ENCODE measurements around the gene MLPH.

MLPH gene

DNA sequence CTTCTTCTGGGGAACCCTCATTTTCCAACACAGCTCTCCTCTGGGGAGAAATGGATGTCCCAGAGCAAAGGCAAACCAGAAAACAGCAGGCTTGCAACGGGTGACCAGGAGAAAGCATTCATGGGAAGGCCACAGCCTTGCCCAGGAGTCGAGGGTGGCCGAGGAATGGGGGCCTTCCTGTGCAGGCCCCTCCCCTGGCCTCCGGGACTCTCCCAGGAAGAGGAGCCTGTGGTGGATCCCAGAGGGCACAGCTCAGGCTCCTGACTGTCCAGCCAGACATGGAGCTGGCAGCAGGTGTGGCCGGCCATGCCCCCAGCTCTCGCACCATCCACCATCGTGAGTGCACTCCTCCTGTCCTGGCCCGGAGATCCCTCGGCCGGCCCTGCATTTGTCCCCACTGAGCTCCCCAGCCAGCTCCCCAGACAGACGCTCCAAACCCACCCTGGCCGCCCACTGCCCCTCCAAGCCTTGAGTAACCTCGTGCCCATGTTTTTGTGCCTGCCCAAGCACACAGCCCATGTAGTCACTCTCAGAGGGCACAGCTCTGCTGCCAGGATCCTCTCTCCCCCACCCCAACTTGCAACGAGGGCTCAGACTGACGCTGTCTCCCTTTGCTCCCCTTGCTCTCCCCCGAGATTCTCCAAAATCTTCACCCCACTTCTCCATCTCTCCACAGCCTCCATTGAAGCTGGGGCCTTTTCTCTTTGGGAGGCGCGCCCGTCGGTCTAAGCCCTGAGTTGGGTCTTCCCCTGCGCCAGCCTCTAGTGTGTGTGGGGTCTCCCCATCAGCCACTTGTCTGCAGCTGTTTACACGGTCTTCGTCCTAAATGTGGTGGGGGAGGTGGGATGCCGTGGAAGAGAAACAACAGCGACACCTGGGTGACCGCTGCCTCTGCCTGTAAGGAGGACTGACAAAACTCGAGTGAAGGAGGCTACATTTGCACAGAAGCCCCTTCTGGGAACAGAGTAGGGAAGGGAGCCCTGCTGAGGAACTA lies 89.1 kb downstream of the MLPH start:
- TF ChIP-seq, protein P1, sequence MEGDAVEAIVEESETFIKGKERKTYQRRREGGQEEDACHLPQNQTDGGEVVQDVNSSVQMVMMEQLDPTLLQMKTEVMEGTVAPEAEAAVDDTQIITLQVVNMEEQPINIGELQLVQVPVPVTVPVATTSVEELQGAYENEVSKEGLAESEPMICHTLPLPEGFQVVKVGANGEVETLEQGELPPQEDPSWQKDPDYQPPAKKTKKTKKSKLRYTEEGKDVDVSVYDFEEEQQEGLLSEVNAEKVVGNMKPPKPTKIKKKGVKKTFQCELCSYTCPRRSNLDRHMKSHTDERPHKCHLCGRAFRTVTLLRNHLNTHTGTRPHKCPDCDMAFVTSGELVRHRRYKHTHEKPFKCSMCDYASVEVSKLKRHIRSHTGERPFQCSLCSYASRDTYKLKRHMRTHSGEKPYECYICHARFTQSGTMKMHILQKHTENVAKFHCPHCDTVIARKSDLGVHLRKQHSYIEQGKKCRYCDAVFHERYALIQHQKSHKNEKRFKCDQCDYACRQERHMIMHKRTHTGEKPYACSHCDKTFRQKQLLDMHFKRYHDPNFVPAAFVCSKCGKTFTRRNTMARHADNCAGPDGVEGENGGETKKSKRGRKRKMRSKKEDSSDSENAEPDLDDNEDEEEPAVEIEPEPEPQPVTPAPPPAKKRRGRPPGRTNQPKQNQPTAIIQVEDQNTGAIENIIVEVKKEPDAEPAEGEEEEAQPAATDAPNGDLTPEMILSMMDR (IDR thresholded peaks at IDR 0.05; ENCODE audit: low read depth, low read length): no peak
- no peak overlapping the region for H3K4me3 ChIP-seq (replicated peaks in 1 of 2; ENCODE audit: low read depth in 2 of 2, low read length in 2 of 2)
- no peak for DNase-seq (ENCODE audit: low read depth in 2 of 2)

DNA sequence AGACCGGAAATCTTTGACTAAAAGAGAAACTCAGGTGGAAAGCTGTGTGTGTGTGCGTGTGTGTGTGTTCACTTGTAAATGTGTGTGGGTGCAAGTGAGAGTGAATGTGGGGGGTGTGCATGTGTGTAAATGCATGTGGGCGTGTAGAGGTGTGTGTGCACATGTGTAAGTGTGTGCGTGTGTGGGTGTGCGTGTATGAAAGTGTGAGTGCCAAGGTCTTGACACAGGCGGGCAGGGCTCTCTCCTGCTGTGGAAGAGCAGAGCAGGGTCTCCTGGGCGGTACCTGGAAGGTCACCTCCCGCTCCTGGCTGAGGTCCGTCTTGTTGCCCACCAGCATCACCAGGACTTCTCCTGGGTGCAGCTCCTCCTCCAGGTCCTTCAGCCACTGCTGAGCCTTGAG lies 89.9 kb downstream of the MLPH start:
- H3K4me3 ChIP-seq (replicated peaks in 1 of 2; ENCODE audit: low read depth in 2 of 2, low read length in 2 of 2): no peak overlapping the region
- TF ChIP-seq, protein P1 (IDR thresholded peaks at IDR 0.05; ENCODE audit: low read depth, low read length): no peak
- no peak for DNase-seq (ENCODE audit: low read depth in 2 of 2)

DNA sequence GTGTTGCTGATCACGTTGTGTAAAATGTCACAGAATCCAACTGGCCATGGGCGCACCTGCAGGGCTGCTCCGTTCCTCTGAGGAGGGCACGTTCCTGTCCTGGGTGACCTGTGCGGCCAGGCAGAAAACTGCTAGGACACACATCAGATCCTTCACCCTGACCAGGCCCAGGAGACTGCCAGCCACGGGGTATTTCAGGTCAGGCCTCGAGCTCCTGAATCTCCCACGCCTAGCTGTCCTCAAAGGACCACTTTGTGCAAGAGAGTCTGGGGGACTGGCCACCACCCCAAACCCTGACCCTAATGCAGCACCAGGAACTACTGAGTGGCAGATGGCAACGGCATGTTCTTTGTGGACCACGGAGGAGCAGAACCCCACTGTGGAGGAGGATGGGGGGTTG lies 90.4 kb downstream of the MLPH start:
- no peak for DNase-seq (ENCODE audit: low read depth in 2 of 2)
- TF ChIP-seq, protein P1 (IDR thresholded peaks at IDR 0.05; ENCODE audit: low read depth, low read length): no peak
- H3K4me3 ChIP-seq (replicated peaks in 1 of 2; ENCODE audit: low read depth in 2 of 2, low read length in 2 of 2): no peak overlapping the region

DNA sequence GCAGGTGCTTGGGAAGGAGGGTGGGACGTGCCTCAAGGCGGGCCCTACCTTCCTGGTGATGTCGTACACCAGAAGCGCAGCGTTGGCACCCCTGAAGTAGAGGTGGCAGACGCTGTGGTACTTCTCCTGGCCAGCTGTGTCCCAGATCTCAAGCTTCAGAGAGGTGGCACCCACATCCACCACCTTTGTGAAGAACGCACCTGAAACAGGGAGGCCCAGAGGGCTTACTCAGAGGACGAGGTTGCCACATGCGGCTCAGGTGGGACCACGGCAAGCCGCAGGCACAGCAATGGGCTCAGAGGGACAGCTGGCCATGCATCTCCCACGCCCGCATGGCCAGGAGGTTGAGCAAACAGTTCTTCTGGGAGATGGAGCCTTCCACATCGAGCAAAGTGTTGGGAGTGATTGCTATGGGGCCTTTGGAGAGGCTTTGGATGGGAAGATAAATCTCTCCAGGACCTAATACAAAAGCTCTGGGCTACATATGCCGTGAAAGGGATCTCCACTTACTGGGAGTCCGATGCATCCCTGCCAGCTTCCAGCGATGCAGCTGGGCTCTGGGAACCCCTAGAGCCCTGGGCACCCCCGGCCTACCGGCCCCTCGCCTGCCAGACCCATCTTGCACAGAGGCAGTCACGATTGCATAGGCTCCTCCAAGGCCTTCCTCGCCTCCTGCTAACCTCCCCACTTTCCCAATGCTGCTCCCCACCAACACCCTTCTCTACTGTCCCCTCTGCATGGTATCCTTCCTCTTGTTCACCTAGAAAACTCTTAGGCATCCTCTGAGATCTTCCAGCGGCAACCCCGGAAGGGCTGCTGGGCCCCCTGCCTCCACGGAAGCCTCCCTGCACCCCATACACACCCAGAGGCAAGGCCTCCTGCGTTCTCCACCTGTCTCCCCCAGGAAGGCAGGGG lies 91.2 kb downstream of the MLPH start:
- H3K4me3 ChIP-seq (replicated peaks in 1 of 2; ENCODE audit: low read depth in 2 of 2, low read length in 2 of 2): no peak overlapping the region
- TF ChIP-seq, protein P1 (IDR thresholded peaks at IDR 0.05; ENCODE audit: low read depth, low read length): no peak
- DNase-seq (ENCODE audit: low read depth in 2 of 2): no peak

DNA sequence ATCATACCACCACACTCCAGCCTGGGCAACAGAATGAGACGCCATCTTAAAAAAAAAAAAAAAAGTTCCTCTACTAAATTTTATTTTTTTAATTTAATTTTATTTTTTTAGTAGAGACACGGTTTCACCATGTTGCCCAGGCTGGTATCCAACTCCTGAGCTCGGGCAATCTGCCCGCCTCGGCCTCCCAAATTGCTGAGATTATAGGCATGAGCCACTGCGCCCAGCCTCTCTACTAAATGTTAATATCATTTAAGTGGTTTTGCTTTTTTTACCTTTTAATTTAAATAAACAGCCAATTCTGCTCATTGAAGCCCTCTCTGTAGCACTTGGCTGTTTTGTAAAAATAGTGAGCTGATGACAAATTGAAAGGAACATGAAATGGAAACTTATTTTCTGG lies 94.3 kb downstream of the MLPH start:
- DNase-seq (ENCODE audit: low read depth in 2 of 2): no peak
- TF ChIP-seq, protein P1 (IDR thresholded peaks at IDR 0.05; ENCODE audit: low read depth, low read length): no peak
- H3K4me3 ChIP-seq (replicated peaks in 1 of 2; ENCODE audit: low read depth in 2 of 2, low read length in 2 of 2): no peak overlapping the region

DNA sequence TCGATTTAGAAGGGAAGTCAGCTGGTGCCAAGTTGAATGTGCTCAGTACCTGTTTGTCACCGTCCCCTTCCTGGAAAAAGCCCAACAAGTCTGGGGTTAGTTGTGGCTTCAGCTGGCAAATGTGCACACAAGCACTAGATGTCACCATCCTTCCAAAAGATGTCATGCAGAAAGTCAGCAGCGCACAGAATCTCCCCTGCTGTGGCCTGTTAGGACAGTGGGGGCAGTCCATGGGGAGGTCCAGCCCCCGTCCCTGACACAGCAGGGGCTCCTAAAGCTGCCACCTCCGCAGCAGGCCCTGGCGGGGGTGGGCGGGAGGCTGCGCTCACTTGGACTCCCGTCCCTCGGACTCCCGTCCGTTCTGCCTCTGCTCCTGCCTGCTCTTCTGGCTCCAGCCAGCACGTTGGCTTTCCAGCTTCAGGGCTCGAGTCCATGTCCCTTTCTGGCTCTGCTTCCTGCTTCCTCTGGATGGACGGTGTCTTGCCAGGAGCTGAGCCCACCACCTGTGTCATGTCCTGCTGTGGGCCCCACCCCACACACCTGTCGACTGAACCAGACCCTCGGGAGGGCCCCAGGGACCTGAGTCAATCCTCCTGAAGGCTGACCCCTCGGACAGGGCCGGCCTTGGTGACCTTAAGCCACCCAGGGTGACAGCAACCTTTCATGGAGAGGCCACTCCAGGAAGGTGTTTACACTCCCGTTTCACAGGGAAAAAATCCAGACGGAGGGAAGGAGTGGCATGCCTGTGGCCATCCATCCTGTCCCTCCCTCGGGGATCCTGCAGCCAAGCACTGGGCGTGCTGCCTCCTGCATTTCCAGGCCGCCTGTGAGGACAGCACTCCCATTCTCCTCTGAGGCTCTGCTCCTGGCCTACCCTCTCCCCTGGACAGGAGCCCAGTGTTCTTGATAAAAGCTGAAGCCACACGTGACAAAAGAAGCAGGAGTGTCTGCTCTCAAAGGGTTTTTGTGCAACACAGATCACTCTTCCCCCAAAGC lies 95.0 kb downstream of the MLPH start:
- TF ChIP-seq, protein P1 (IDR thresholded peaks at IDR 0.05; ENCODE audit: low read depth, low read length): peak; percentile 49
- peak overlapping the region in 1 of 2 donors; percentile 28 for H3K4me3 ChIP-seq (replicated peaks in 1 of 2; ENCODE audit: low read depth in 2 of 2, low read length in 2 of 2)
- DNase-seq (ENCODE audit: low read depth in 2 of 2): peak; percentile 82 to 92

Data from cardiac fibroblast (primary cell).